HEK293 (cell line): ENCODE results near the gene NOL7.

Experiments
- BCL11B ChIP-seq: fragments of 450-650 bp; formaldehyde crosslinking; IDR thresholded peaks from 2 replicates; pipeline ENCODE4 v1.5.1; 2016; ENCODE audit warnings: low read depth, missing biosample characterization, missing genetic modification characterization
- CTCF ChIP-seq: fragments of 450-650 bp; formaldehyde crosslinking; IDR thresholded peaks from 2 replicates; pipeline ENCODE4 v1.5.1; 2016; ENCODE audit warnings: missing biosample characterization, missing genetic modification characterization
- EGR2 ChIP-seq: fragments of 450-650 bp; formaldehyde crosslinking; IDR thresholded peaks from 2 replicates; pipeline ENCODE4 v1.5.1; 2016; ENCODE audit warnings: low read depth, missing biosample characterization, missing genetic modification characterization
- OSR2 ChIP-seq: fragments of 450-650 bp; formaldehyde crosslinking; IDR thresholded peaks from 2 replicates; pipeline ENCODE4 v1.5.1; 2016; ENCODE audit warnings: missing biosample characterization, missing genetic modification characterization
- OVOL3 ChIP-seq: fragments of 450-650 bp; formaldehyde crosslinking; IDR thresholded peaks from 2 replicates; pipeline ENCODE4 v1.5.1; 2016; ENCODE audit warnings: missing biosample characterization, missing genetic modification characterization
- SCRT2 ChIP-seq: fragments of 450-650 bp; formaldehyde crosslinking; IDR thresholded peaks from 2 replicates; pipeline ENCODE4 v1.5.1; 2016; ENCODE audit warnings: missing biosample characterization, missing genetic modification characterization
- SETDB1 ChIP-seq: IDR thresholded peaks from one replicate; pipeline ENCODE4 v1.6.1; 2017; ENCODE audit warnings: mild to moderate bottlenecking, low read length, moderate library complexity, mixed read lengths; ENCODE audit not compliant: insufficient read length
- SP7 ChIP-seq: fragments of 450-650 bp; formaldehyde crosslinking; IDR thresholded peaks from 2 replicates; pipeline ENCODE4 v1.5.1; 2016; ENCODE audit warnings: missing biosample characterization, missing genetic modification characterization
- TSHZ1 ChIP-seq: fragments of 450-650 bp; formaldehyde crosslinking; IDR thresholded peaks from 2 replicates; pipeline ENCODE4 v1.5.1; 2016; ENCODE audit warnings: missing biosample characterization, missing genetic modification characterization, borderline replicate concordance
- ZBTB10 ChIP-seq: fragments of 450-650 bp; formaldehyde crosslinking; IDR thresholded peaks from 2 replicates; pipeline ENCODE4 v1.5.1; 2016; ENCODE audit warnings: missing biosample characterization, missing genetic modification characterization
- ZFP41 ChIP-seq: fragments of 450-650 bp; formaldehyde crosslinking; IDR thresholded peaks from 2 replicates; pipeline ENCODE4 v1.5.1; 2016; ENCODE audit warnings: missing biosample characterization, missing genetic modification characterization, borderline replicate concordance
- ZNF121 ChIP-seq: fragments of 450-650 bp; formaldehyde crosslinking; IDR thresholded peaks from 2 replicates; pipeline ENCODE4 v1.5.1; 2016; ENCODE audit warnings: missing biosample characterization, missing genetic modification characterization
- ZNF18 ChIP-seq: fragments of 450-650 bp; formaldehyde crosslinking; IDR thresholded peaks from 2 replicates; pipeline ENCODE4 v1.5.1; 2016; ENCODE audit warnings: missing biosample characterization, missing genetic modification characterization
- ZNF184 ChIP-seq: fragments of 450-650 bp; IDR thresholded peaks from 2 replicates; pipeline ENCODE4 v1.5.1; 2018; ENCODE audit warnings: missing biosample characterization, mild to moderate bottlenecking, missing genetic modification characterization
- ZNF221 ChIP-seq: fragments of 450-650 bp; formaldehyde crosslinking; IDR thresholded peaks from 2 replicates; pipeline ENCODE4 v1.5.1; 2017; ENCODE audit warnings: missing biosample characterization, missing genetic modification characterization, borderline replicate concordance
- ZNF223 ChIP-seq: fragments of 450-650 bp; formaldehyde crosslinking; IDR thresholded peaks from 2 replicates; pipeline ENCODE4 v1.5.1; 2016; ENCODE audit warnings: missing biosample characterization, missing genetic modification characterization
- ZNF366 ChIP-seq: fragments of 450-650 bp; formaldehyde crosslinking; conservative IDR thresholded peaks from 2 replicates; pipeline ENCODE4 v1.5.1; 2016; ENCODE audit warnings: missing biosample characterization, missing genetic modification characterization
- ZNF488 ChIP-seq: fragments of 450-650 bp; formaldehyde crosslinking; IDR thresholded peaks from 2 replicates; pipeline ENCODE4 v1.5.1; 2016; ENCODE audit warnings: missing biosample characterization, missing genetic modification characterization
- ZNF529 ChIP-seq: fragments of 450-650 bp; formaldehyde crosslinking; IDR thresholded peaks from 2 replicates; pipeline ENCODE4 v1.5.1; 2017; ENCODE audit warnings: missing genetic modification characterization, missing biosample characterization; ENCODE audit not compliant: insufficient replicate concordance
- ZNF629 ChIP-seq: fragments of 450-650 bp; formaldehyde crosslinking; IDR thresholded peaks from 2 replicates; pipeline ENCODE4 v1.5.1; 2017; ENCODE audit warnings: missing biosample characterization, missing genetic modification characterization
- ZNF645 ChIP-seq: fragments of 450-650 bp; formaldehyde crosslinking; IDR thresholded peaks from 2 replicates; pipeline ENCODE4; 2016; ENCODE audit warnings: missing biosample characterization, missing genetic modification characterization
- ZNF654 ChIP-seq: fragments of 450-650 bp; formaldehyde crosslinking; IDR thresholded peaks from 2 replicates; pipeline ENCODE4 v1.5.1; 2016; ENCODE audit warnings: low read depth, missing biosample characterization, missing genetic modification characterization
- ZNF747 ChIP-seq: fragments of 450-650 bp; formaldehyde crosslinking; IDR thresholded peaks from 2 replicates; pipeline ENCODE4 v1.5.1; 2016; ENCODE audit warnings: missing biosample characterization, missing genetic modification characterization
- ZNF830 ChIP-seq: fragments of 450-650 bp; IDR thresholded peaks from 2 replicates; pipeline ENCODE4 v1.5.0; 2018; ENCODE audit warnings: missing biosample characterization, missing genetic modification characterization, low read depth, mild to moderate bottlenecking, moderate library complexity
- ZNF843 ChIP-seq: fragments of 450-650 bp; formaldehyde crosslinking; IDR thresholded peaks from 2 replicates; pipeline ENCODE4 v1.5.1; 2016; ENCODE audit warnings: missing biosample characterization, missing genetic modification characterization
- ZSCAN18 ChIP-seq: fragments of 450-650 bp; formaldehyde crosslinking; IDR thresholded peaks from 2 replicates; pipeline ENCODE4 v1.5.1; 2016; ENCODE audit warnings: missing biosample characterization, missing genetic modification characterization

The NOL7 gene

GRCh38 chr6:13574571-13575376, 40.4 kb upstream of the NOL7 start, which contains the start of gene SIRT5 (continued):
- TF ChIP-seq ZNF223 (tag by site-specific recombination): peak; percentile 85
- TF ChIP-seq ZFP41 (tag by site-specific recombination): 0 out of 2 replicates have a peak, but pooled peaks have one; percentile 24
- TF ChIP-seq BCL11B (tag by site-specific recombination): peak; percentile 87
- TF ChIP-seq ZNF843: no peak
- TF ChIP-seq SP7 (tag by site-specific recombination): peak; percentile 84
- peak; percentile 91 for TF ChIP-seq EGR2
- no peak for TF ChIP-seq ZNF488
- no peak for TF ChIP-seq ZNF747 (tag by site-specific recombination)
- TF ChIP-seq ZNF830 (tag by site-specific recombination): no peak
- TF ChIP-seq ZNF221 (tag by site-specific recombination): peak; percentile 16; the same call in 1 of the 2 replicates
- no peak for TF ChIP-seq ZNF529
- TF ChIP-seq TSHZ1 (tag by site-specific recombination): peak; percentile 3; the same call in 1 of the 2 replicates
- TF ChIP-seq ZNF654 (tag by site-specific recombination): no peak; the same call in 1 of the 2 replicates
- TF ChIP-seq CTCF (tag by site-specific recombination): peak; percentile 66
- no peak for TF ChIP-seq ZNF121 (tag by site-specific recombination)
- TF ChIP-seq ZNF366 (tag by site-specific recombination): peak; percentile 80
- TF ChIP-seq OSR2 (tag by site-specific recombination): peak; percentile 46; the same call in 1 of the 2 replicates
- peak; percentile 37; the same call in 1 of the 2 replicates for TF ChIP-seq ZNF629 (tag by site-specific recombination)
- peak; percentile 3; the same call in 1 of the 2 replicates for TF ChIP-seq ZNF18
- TF ChIP-seq SCRT2 (tag by site-specific recombination): peak; percentile 84
- peak; percentile 95 for TF ChIP-seq ZBTB10 (tag by site-specific recombination)
- TF ChIP-seq ZSCAN18: no peak
- TF ChIP-seq ZNF645: no peak
- peak; percentile 15 for TF ChIP-seq OVOL3 (tag by site-specific recombination)
- TF ChIP-seq SETDB1: no peak
- TF ChIP-seq ZNF184 (tag by site-specific recombination): no peak
